GM10248 (cell line): ENCODE results near the gene MGST2.
"Not testable (repeated sequence)": the region's sequence is repeated elsewhere in the genome, so short reads cannot be mapped to it uniquely, and the experiment has no call there.

Experiments used
- CTCF ChIA-PET: fragments of 300-600 bp; sonication (Branson Sonifier 250); formaldehyde crosslinking; extraction: SDS; loops from one replicate; lab custom pipeline; 2021; ENCODE audit warnings: antibody characterized with exemption; lab: Yijun Ruan, JAX
- POLR2A ChIA-PET: fragments of 350-650 bp; sonication (Branson Sonifier 250); formaldehyde crosslinking; extraction: SDS; loops from one replicate; lab custom pipeline; 2020; ENCODE audit warnings: antibody characterized with exemption; lab: Yijun Ruan, JAX
- DNase-seq: peaks from one replicate; pipeline ENCODE4 v3.0.0; 2012; ENCODE audit errors: extremely low spot score
- TF ChIP-seq, protein P1 (sequence below): IDR thresholded peaks from 2 replicates; pipeline ENCODE4 v1.5.1; 2012; ENCODE audit warnings: mild to moderate bottlenecking, low read depth; ENCODE audit errors: extremely low read depth, missing control alignments, control extremely low read depth

The MGST2 gene

DNA sequence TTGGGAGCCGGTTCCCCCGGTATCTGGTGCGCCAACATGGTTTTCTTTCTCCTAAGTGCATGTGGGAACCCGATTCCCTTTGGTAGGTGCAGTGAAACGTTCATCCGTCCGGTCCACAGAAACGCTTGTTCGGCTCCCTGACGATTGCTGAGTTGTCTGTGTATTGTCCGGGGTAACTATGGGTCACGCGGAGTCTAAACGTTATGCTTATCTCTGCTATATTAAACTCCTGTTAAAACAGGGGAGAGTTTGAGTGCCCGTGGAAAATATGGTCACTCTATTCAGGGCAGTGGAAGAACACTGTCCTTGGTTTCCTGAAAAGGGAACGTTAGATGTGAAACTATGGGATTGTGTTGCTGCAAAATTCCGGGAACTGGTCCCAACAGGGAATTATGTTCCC lies 32.4 kb upstream of the MGST2 start:
- TF ChIP-seq, protein P1, sequence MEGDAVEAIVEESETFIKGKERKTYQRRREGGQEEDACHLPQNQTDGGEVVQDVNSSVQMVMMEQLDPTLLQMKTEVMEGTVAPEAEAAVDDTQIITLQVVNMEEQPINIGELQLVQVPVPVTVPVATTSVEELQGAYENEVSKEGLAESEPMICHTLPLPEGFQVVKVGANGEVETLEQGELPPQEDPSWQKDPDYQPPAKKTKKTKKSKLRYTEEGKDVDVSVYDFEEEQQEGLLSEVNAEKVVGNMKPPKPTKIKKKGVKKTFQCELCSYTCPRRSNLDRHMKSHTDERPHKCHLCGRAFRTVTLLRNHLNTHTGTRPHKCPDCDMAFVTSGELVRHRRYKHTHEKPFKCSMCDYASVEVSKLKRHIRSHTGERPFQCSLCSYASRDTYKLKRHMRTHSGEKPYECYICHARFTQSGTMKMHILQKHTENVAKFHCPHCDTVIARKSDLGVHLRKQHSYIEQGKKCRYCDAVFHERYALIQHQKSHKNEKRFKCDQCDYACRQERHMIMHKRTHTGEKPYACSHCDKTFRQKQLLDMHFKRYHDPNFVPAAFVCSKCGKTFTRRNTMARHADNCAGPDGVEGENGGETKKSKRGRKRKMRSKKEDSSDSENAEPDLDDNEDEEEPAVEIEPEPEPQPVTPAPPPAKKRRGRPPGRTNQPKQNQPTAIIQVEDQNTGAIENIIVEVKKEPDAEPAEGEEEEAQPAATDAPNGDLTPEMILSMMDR, result no peak
- ChIA-PET CTCF (interaction anchor here (2.0 kb wide), 1 partner anchor 14 kb away, joined by 5 read pairs; no protein-coding TSS in a partner anchor), POLR2A (no interaction called here)
- DNase-seq, result no peak

DNA sequence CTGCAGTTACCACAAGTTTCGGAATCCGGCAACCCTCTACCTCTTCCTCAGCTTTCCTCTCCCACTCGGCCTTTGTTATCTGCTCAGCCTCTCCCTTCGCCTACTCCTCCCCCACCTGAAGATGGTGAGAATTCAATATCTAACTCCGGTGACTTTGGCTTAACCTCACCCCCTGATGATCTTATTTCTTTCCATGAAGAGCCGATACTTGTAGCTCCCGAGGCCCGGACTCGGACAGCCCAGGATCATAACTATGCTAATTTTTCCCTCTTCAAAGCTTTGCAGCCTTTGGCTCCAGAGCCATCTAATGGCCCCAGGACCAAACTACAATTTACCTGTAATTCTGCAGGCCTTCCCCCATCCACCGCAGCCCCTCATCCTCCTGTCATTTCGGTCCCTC lies 32.0 kb upstream of the MGST2 start:
- TF ChIP-seq, protein P1, result peak; percentile 10
- POLR2A ChIA-PET, result no interaction called here
- DNase-seq, result no peak
- CTCF ChIA-PET, result interaction anchor here (1.6 kb wide), 1 partner anchor 14 kb away, joined by 7 read pairs; no protein-coding TSS in a partner anchor

DNA sequence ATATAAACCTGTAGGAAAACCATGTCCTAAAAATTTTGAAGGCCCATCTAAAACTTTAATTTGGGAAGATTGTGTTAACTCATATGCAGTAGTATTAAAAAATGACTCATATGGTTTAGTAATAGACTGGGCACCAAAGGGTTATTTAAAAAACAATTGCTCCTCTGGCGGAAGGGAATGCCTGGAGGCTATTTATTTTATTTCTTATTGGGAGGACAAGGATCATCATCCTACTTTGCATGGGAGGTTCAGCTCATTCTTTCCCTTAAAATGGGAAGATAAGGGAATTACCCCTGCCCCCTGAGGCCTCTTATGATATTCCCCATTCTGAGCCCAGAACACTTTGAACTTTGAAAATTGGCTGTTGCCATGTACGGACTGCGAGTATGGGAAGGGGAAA lies 29.7 kb upstream of the MGST2 start:
- POLR2A ChIA-PET, result no interaction called here
- CTCF ChIA-PET, result interaction anchor here (1.6 kb wide), 1 partner anchor 32 kb away, joined by 3 read pairs; no protein-coding TSS in a partner anchor
- TF ChIP-seq, protein P1, result no peak
- DNase-seq, result no peak

DNA sequence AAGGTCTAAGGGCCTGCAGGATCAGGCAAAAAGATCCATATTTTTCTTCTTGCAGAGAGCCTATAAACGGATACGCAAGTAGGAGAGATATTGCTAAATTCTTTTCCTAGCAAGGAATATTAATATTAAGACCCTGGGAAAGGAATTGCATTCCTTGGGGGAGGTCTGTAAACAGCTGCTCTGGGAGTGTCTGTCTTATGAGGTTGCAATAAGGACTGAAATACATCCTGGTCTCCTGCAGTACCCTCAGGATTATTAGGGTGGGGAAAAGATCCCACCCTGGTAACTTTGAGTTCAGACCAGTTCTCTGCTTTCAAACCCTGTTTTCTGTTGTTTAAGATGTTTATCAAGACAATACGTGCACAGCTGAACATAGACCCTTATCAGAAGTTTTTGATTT lies 27.3 kb upstream of the MGST2 start:
- POLR2A ChIA-PET, DNase-seq: not testable (repeated sequence)
- CTCF ChIA-PET, result interaction anchor here (1.1 to 1.2 kb wide), 2 partner anchors 13 to 32 kb away, joined by 3 read pairs; no protein-coding TSS in a partner anchor

DNA sequence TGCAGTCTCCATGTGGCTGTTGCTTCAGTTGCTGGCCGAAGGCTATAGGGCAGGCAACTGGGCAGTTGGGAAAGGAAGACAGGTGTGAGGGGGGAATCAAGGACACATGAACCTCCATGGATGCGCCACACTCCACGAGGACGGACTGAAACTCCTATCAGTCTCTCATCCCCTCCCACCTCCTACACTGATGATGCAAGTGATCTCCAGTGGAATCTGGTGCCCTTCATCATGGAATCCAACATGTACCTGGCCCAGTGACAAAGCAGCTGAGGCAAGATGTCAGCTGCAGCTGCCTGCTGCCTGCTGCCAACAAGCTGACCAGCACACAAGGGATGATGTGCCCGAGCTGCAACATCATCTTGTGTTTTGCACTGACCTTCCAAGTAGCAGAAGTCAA lies 26.0 kb upstream of the MGST2 start:
- CTCF ChIA-PET, result interaction anchor here (1.0 to 1.1 kb wide), 2 partner anchors 13 to 34 kb away, joined by 3 to 6 read pairs; no protein-coding TSS in a partner anchor
- no peak for DNase-seq
- POLR2A ChIA-PET, result no interaction called here
- TF ChIP-seq, protein P1, result no peak

DNA sequence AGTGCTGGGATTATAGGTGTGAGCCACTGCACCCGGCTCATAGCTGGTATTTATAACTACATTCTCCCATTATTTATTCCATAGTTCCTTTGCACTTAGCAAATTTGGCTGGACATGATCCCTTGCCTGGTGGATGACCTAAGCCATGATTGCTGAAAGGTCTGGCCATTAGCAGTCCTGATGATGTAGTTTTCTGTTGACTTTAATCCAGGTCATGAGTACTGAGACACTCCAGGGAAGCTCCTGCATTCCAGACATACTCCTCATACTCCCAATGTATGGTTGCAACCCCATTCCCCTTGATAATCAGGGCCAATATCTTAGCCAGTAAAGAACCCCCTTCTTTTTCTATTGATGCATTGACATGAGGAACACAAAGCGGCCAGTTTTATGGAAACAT lies 24.4 kb upstream of the MGST2 start:
- ChIA-PET CTCF (interaction anchor here (1.0 to 1.7 kb wide), 2 partner anchors 10 to 16 kb away, joined by 3 to 7 read pairs; no protein-coding TSS in a partner anchor), POLR2A (no interaction called here)
- DNase-seq, result no peak
- TF ChIP-seq, protein P1, result no peak

DNA sequence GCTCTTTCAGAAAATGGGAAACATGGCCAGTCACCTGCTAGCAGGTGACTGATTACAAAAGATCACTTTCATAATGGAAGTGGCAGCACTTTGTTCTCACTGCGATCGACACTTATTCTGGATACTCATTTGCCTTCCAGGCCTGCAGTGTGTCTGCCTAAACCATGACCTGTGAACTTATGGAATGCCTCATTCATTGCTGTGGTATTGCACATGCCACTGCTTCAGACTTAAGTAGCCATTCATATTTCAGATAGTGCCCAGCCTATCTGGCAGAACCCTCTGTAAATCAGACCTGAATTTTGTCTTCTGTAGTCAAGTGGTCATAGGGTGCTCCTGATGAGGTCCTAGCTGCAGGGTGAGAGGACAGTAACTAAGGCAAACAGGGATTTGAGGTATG lies 23.3 kb upstream of the MGST2 start:
- CTCF ChIA-PET, result interaction anchor here (1.7 kb wide), 1 partner anchor 9 kb away, joined by 7 read pairs; no protein-coding TSS in a partner anchor
- POLR2A ChIA-PET, result no interaction called here
- DNase-seq, result no peak
- TF ChIP-seq, protein P1, result no peak
